Measurements from ENCODE around the gene FAM78A. TPM values are rescaled to one million over a fixed set of nuclear protein-coding genes. Genes with fewer than 3 reads are reported as not detected.

The FAM78A gene
- total and polyA plus RNA-seq, 2 donors (not counting 1 experiment from before 2014, with no cell fraction given) = 42.9 to 58.3 TPM

GRCh38 chr9:131302244-131303075 is 26.1 kb upstream of the FAM78A start:
- Histone ChIP-seq H3K79me2 (ENCODE audit: control insufficient read depth, insufficient read depth, low read length) (no peaks in the 10 kb centered on the region), H3K9me3 (ENCODE audit: control extremely low read depth in 1 of 3, control insufficient read depth in 2 of 3, insufficient read depth in 1 of 3, low read length in 2 of 3) (peaks cover 0 to 23% (median 3%) of the 10 kb centered on the region in 3 donors), H3K4me3 (ENCODE audit: control extremely low read depth in 1 of 5, extremely low read depth in 1 of 5, insufficient read depth in 1 of 5, low read depth in 2 of 5, low read length in 4 of 5) (no peak overlapping the region), H3K36me3 (replicated peaks in 1 of 2; ENCODE audit: control extremely low read depth in 1 of 2, control insufficient read depth in 1 of 2, extremely low read depth in 1 of 2, insufficient read depth in 2 of 2, low read length in 1 of 2) (no peaks in the 10 kb centered on the region), H3K9ac (ENCODE audit: low read length) (no peak overlapping the region), H3K27ac (ENCODE audit: low read length in 2 of 2) (no peak overlapping the region), H3K4me2 (replicated peaks; ENCODE audit: low read depth, low read length, poor library complexity, severe bottlenecking) (no peak overlapping the region), H4K20me1 (ENCODE audit: control insufficient read depth, insufficient read depth, low read length, poor library complexity, severe bottlenecking) (no peaks in the 10 kb centered on the region), H3K27me3 (replicated peaks in 1 of 4; ENCODE audit: control extremely low read depth in 1 of 4, control insufficient read depth in 3 of 4, insufficient read depth in 4 of 4, low read length in 3 of 4) (peaks cover 0 to 5% (median 0%) of the 10 kb centered on the region in 4 experiments), H3K4me1 (ENCODE audit: control insufficient read depth in 2 of 2, insufficient read depth in 2 of 2, low read length in 2 of 2) (peaks cover 9 to 17% of the 10 kb centered on the region in 2 donors), H2AFZ (ENCODE audit: insufficient read depth, low read depth, low read length, poor library complexity, severe bottlenecking) (no peak overlapping the region)
- TF ChIP-seq EZH2 (IDR thresholded peaks at IDR 0.05; ENCODE audit: borderline replicate concordance, insufficient read depth, low read depth, low read length, poor library complexity, severe bottlenecking) = no peak
- TF ChIP-seq CTCF (IDR thresholded peaks at IDR 0.05) = no peak
- Mint-ChIP-seq H3K4me3 (no peak overlapping the region), H3K9me3 (ENCODE audit: insufficient read depth) (no peaks in the 10 kb centered on the region), H3K27ac (no peak overlapping the region), H3K27me3 (peaks cover 5% of the 10 kb centered on the region), H3K4me1 (peaks cover 3% of the 10 kb centered on the region)
- intact Hi-C loops (cut with micrococcal nuclease) = no loop called here
- CTCF ChIA-PET = interaction anchor here (1.2 to 2.5 kb wide), 2 partner anchors 34 to 125 kb away, joined by 3 to 10 read pairs; no protein-coding TSS in a partner anchor
- 90% methylated on average over 12 of the region's 16 CpGs for WGBS (ENCODE audit: insufficient coverage)
- POLR2A ChIA-PET = no interaction called here
- DNase-seq (no peak), ATAC-seq (ENCODE audit: low read depth) (no peak)

GRCh38 chr9:131300444-131300843 is 24.1 kb upstream of the FAM78A start:
- no peak overlapping the region for H3K9ac ChIP-seq (ENCODE audit: low read length)
- ATAC-seq (ENCODE audit: low read depth) = no peak
- POLR2A ChIA-PET = no interaction called here
- H4K20me1 ChIP-seq (ENCODE audit: control insufficient read depth, insufficient read depth, low read length, poor library complexity, severe bottlenecking) = no peaks in the 10 kb centered on the region
- CTCF ChIA-PET = interaction anchor here (1.1 kb wide), 1 partner anchor 36 kb away, joined by 5 read pairs; no protein-coding TSS in a partner anchor
- H3K4me3 ChIP-seq (ENCODE audit: control extremely low read depth in 1 of 5, extremely low read depth in 1 of 5, insufficient read depth in 1 of 5, low read depth in 2 of 5, low read length in 4 of 5) = no peak overlapping the region
- H3K27me3 ChIP-seq (replicated peaks in 1 of 4; ENCODE audit: control extremely low read depth in 1 of 4, control insufficient read depth in 3 of 4, insufficient read depth in 4 of 4, low read length in 3 of 4) = peaks cover 0 to 5% (median 0%) of the 10 kb centered on the region in 4 experiments
- H3K9me3 Mint-ChIP-seq (ENCODE audit: insufficient read depth) = no peaks in the 10 kb centered on the region
- H3K27ac Mint-ChIP-seq = no peak overlapping the region
- H3K4me3 Mint-ChIP-seq = no peak overlapping the region
- no peak overlapping the region for H3K4me2 ChIP-seq (replicated peaks; ENCODE audit: low read depth, low read length, poor library complexity, severe bottlenecking)
- H3K27ac ChIP-seq (ENCODE audit: low read length in 2 of 2) = no peak overlapping the region
- H3K79me2 ChIP-seq (ENCODE audit: control insufficient read depth, insufficient read depth, low read length) = no peaks in the 10 kb centered on the region
- no peak for DNase-seq
- H3K4me1 ChIP-seq (ENCODE audit: control insufficient read depth in 2 of 2, insufficient read depth in 2 of 2, low read length in 2 of 2) = peaks cover 9 to 17% of the 10 kb centered on the region in 2 donors
- H3K4me1 Mint-ChIP-seq = peaks cover 3% of the 10 kb centered on the region
- intact Hi-C loops (cut with micrococcal nuclease) = no loop called here
- TF ChIP-seq CTCF (IDR thresholded peaks at IDR 0.05) = no peak
- no peak for TF ChIP-seq EZH2 (IDR thresholded peaks at IDR 0.05; ENCODE audit: borderline replicate concordance, insufficient read depth, low read depth, low read length, poor library complexity, severe bottlenecking)
- H3K9me3 ChIP-seq (ENCODE audit: control extremely low read depth in 1 of 3, control insufficient read depth in 2 of 3, insufficient read depth in 1 of 3, low read length in 2 of 3) = peaks cover 0 to 18% (median 3%) of the 10 kb centered on the region in 3 donors
- H3K27me3 Mint-ChIP-seq = no peaks in the 10 kb centered on the region
- H3K36me3 ChIP-seq (replicated peaks in 1 of 2; ENCODE audit: control extremely low read depth in 1 of 2, control insufficient read depth in 1 of 2, extremely low read depth in 1 of 2, insufficient read depth in 2 of 2, low read length in 1 of 2) = no peaks in the 10 kb centered on the region
- no peak overlapping the region for H2AFZ ChIP-seq (ENCODE audit: insufficient read depth, low read depth, low read length, poor library complexity, severe bottlenecking)

Data from B cell (primary cell).